H9 (cell line): ENCODE results near the gene NECAB3. TPM values are rescaled to one million over a fixed set of nuclear protein-coding genes. Genes with fewer than 3 reads are reported as not detected.
"Not testable (repeated sequence)": the region's sequence is repeated elsewhere in the genome, so short reads cannot be mapped to it uniquely, and the experiment has no call there.

Source experiments
- DNase-seq: peaks from one replicate; pipeline ENCODE4 v3.0.0-alpha.2; 2017
- H2AFZ ChIP-seq: one replicate; pipeline ENCODE4 v1.6.1; 2013; ENCODE audit warnings: mild to moderate bottlenecking, low read length, control low read depth, moderate library complexity
- H2AK5ac ChIP-seq: 2 replicates; pipeline ENCODE4 v1.6.1; 2013; ENCODE audit warnings: low read length, control low read depth, mixed read lengths; ENCODE audit not compliant: insufficient read length
- H2BK120ac ChIP-seq: one replicate; pipeline ENCODE4 v1.6.1; 2013; ENCODE audit warnings: low read depth, mild to moderate bottlenecking, low read length, control low read depth, inconsistent platforms; ENCODE audit not compliant: poor library complexity, severe bottlenecking
- H2BK12ac ChIP-seq: 2 replicates; pipeline ENCODE4 v1.6.1; 2013; ENCODE audit warnings: low read length, control low read depth, mixed read lengths, low read depth; ENCODE audit not compliant: insufficient read length
- H2BK15ac ChIP-seq: 2 replicates; pipeline ENCODE4 v1.6.1; 2013; ENCODE audit warnings: low read depth, low read length, control low read depth
- H2BK20ac ChIP-seq: one replicate; pipeline ENCODE4 v1.6.1; 2013; ENCODE audit warnings: low read depth, mild to moderate bottlenecking, low read length, control low read depth, inconsistent platforms; ENCODE audit not compliant: poor library complexity, severe bottlenecking
- H2BK5ac ChIP-seq: 2 replicates; pipeline ENCODE4 v1.6.1; 2013; ENCODE audit warnings: low read length, control low read depth, mixed read lengths; ENCODE audit not compliant: insufficient read length
- H3K14ac ChIP-seq: 2 replicates; pipeline ENCODE4 v1.6.1; 2013; ENCODE audit warnings: low read length, control low read depth; ENCODE audit not compliant: insufficient read depth
- H3K18ac ChIP-seq: 2 replicates; pipeline ENCODE4 v1.6.1; 2013; ENCODE audit warnings: low read depth, mild to moderate bottlenecking, mixed read lengths, low read length, control low read depth; ENCODE audit not compliant: insufficient read length
- H3K23ac ChIP-seq: 2 replicates; pipeline ENCODE4 v1.6.1; 2013; ENCODE audit warnings: low read length, control low read depth, mixed read lengths, low read depth; ENCODE audit not compliant: insufficient read length
- H3K23me2 ChIP-seq: 2 replicates; pipeline ENCODE4 v1.6.1; 2013; ENCODE audit warnings: low read depth, mild to moderate bottlenecking, mixed read lengths, low read length, control low read depth; ENCODE audit not compliant: insufficient read length, poor library complexity, severe bottlenecking
- H3K27ac ChIP-seq: 2 replicates; pipeline ENCODE4 v1.5.1; 2013; ENCODE audit warnings: low read length, control low read depth, mixed read lengths, low read depth; ENCODE audit not compliant: insufficient read length
- H3K27me3 ChIP-seq: 2 replicates; pipeline ENCODE4 v1.6.1; 2013; ENCODE audit warnings: low read length, control low read depth, inconsistent platforms; ENCODE audit not compliant: insufficient read depth
- H3K4ac ChIP-seq: 2 replicates; pipeline ENCODE4 v1.6.1; 2013; ENCODE audit warnings: low read depth, mild to moderate bottlenecking, control low read depth, inconsistent platforms, low read length, moderate library complexity
- H3K4me1 ChIP-seq: 2 replicates; pipeline ENCODE4 v1.6.1; 2013; ENCODE audit warnings: low read length, control low read depth, inconsistent platforms; ENCODE audit not compliant: insufficient read depth
- H3K4me2 ChIP-seq: 2 replicates; pipeline ENCODE4 v1.6.1; 2013; ENCODE audit warnings: low read length, control low read depth, mixed read lengths; ENCODE audit not compliant: insufficient read length, insufficient read depth
- H3K56ac ChIP-seq: 2 replicates; pipeline ENCODE4 v1.6.1; 2013; ENCODE audit warnings: low read depth, mild to moderate bottlenecking, mixed read lengths, low read length, control low read depth; ENCODE audit not compliant: insufficient read length
- H3K79me1 ChIP-seq: 2 replicates; pipeline ENCODE4 v1.6.1; 2013; ENCODE audit warnings: low read depth, mild to moderate bottlenecking, moderate library complexity, low read length, control low read depth, inconsistent platforms; ENCODE audit not compliant: insufficient read depth, poor library complexity, severe bottlenecking
- H3K79me2 ChIP-seq: 2 replicates; pipeline ENCODE4 v1.6.1; 2013; ENCODE audit warnings: low read length, control low read depth, inconsistent platforms; ENCODE audit not compliant: insufficient read depth
- H3K9ac ChIP-seq: 2 replicates; pipeline ENCODE4 v1.6.1; 2013; ENCODE audit warnings: low read length, control low read depth, mixed read lengths; ENCODE audit not compliant: insufficient read length; ENCODE audit errors: extremely low read depth
- H3K9me3 ChIP-seq: one replicate; pipeline ENCODE4 v1.6.1; 2013; ENCODE audit warnings: low read depth, low read length, inconsistent platforms; ENCODE audit not compliant: control insufficient read depth
- H3T11ph ChIP-seq: one replicate; pipeline ENCODE4 v1.6.1; 2013; ENCODE audit warnings: mild to moderate bottlenecking, low read length, control low read depth, inconsistent platforms
- H4K20me1 ChIP-seq: one replicate; pipeline ENCODE4 v1.6.1; 2013; ENCODE audit not compliant: control insufficient read depth, insufficient read length, insufficient read depth
- H4K5ac ChIP-seq: 2 replicates; pipeline ENCODE4 v1.6.1; 2013; ENCODE audit warnings: low read depth, mild to moderate bottlenecking, mixed read lengths, low read length, control low read depth; ENCODE audit not compliant: insufficient read length
- H4K8ac ChIP-seq: replicated peaks from 2 replicates; pipeline ENCODE4 v1.6.1; 2013; ENCODE audit warnings: low read length, control low read depth, mixed read lengths, low read depth; ENCODE audit not compliant: insufficient read length
- H4K91ac ChIP-seq: 2 replicates; pipeline ENCODE4 v1.6.1; 2013; ENCODE audit warnings: low read depth, mild to moderate bottlenecking, moderate library complexity, mixed read lengths, low read length, control low read depth; ENCODE audit not compliant: insufficient read length
- H3K27ac Mint-ChIP-seq, 3 experiments: 2 replicates in 2 of 3; 3 replicates in 1 of 3; pipeline ENCODE4 v1.8.0; 2020 to 2021; ENCODE audit warnings: mixed read lengths in 3 of 3, mild to moderate bottlenecking in 1 of 3, moderate library complexity in 1 of 3
- H3K27me3 Mint-ChIP-seq: 2 replicates; pipeline ENCODE4 v1.8.0; 2021; ENCODE audit warnings: low read depth, mild to moderate bottlenecking, moderate library complexity, mixed read lengths
- H3K36me3 Mint-ChIP-seq, 3 experiments: 2 replicates in 2 of 3; 3 replicates in 1 of 3; pipeline ENCODE4 v1.8.0; 2020 to 2021; ENCODE audit warnings: low read depth in 3 of 3, mixed read lengths in 3 of 3; ENCODE audit not compliant: insufficient read depth in 1 of 3
- H3K4me1 Mint-ChIP-seq, 2 experiments: 2 replicates each; pipeline ENCODE4 v1.8.0; 2020; ENCODE audit warnings: mixed read lengths in 2 of 2
- H3K4me3 Mint-ChIP-seq, 2 experiments: 2 replicates in 1 of 2; 3 replicates in 1 of 2; pipeline ENCODE4 v1.8.0; 2020 to 2021; ENCODE audit warnings: mild to moderate bottlenecking in 2 of 2, mixed read lengths in 2 of 2, moderate library complexity in 1 of 2
- H3K9me3 Mint-ChIP-seq, 2 experiments: 2 replicates in 1 of 2; 3 replicates in 1 of 2; pipeline ENCODE4 v1.8.0; 2020; ENCODE audit warnings: mild to moderate bottlenecking in 2 of 2, mixed read lengths in 2 of 2, moderate library complexity in 1 of 2
- CTCF ChIP-seq: fragments of 200-600 bp; sonication (generic); conservative IDR thresholded peaks from 3 replicates; pipeline ENCODE4 v1.8.0; 2021; ENCODE audit warnings: antibody characterized with exemption, mild to moderate bottlenecking
- WGBS: extraction: QIAGEN DNeasy Blood & Tissue Kit; methylation state at CpG from one replicate; pipeline ENCODE4 v1.1.7; 2013; ENCODE audit warnings: missing lambda C conversion rate, low lambda C conversion rate, mixed read lengths; ENCODE audit not compliant: insufficient read length; ENCODE audit errors: extremely low coverage; 5-methylcytosine and 5-hydroxymethylcytosine counted together
- total RNA-seq: library from RNA; stranded (reverse); gene quantifications from 2 replicates; pipeline ENCODE4 v1.2.1, GENCODE V29; 2021

The NECAB3 gene
- total RNA-seq, 1 experiment from 2014 or later = 57.7 TPM

- Histone ChIP-seq H2AFZ (no peak overlapping the region), H3K56ac (no peak overlapping the region), H3K9ac (no peak overlapping the region), H3K27ac (no peak overlapping the region), H4K91ac (no peak overlapping the region), H3K4ac (no peak overlapping the region), H2AK5ac (no peak overlapping the region), H3K9me3 (no peaks in the 10 kb centered on the region), H4K5ac (no peak overlapping the region), H2BK15ac (no peak overlapping the region), H4K20me1 (no peaks in the 10 kb centered on the region), H3K79me1 (no peaks in the 10 kb centered on the region), H3K23ac (no peak overlapping the region), H3K14ac (no peak overlapping the region), H3K4me2 (no peak overlapping the region), H3K27me3 (no peaks in the 10 kb centered on the region), H3K79me2 (no peaks in the 10 kb centered on the region), H3K4me1 (no peaks in the 10 kb centered on the region), H2BK20ac (no peak overlapping the region), H2BK5ac (no peak overlapping the region), H2BK12ac (no peak overlapping the region), H4K8ac (no peak overlapping the region), H3K23me2 (no peaks in the 10 kb centered on the region), H3K18ac (no peak overlapping the region), H3T11ph (no peak overlapping the region), H2BK120ac (no peak overlapping the region)
- Mint-ChIP-seq H3K4me3 (no peak overlapping the region), H3K9me3 (peaks cover 26 to 36% of the 10 kb centered on the region in 2 experiments), H3K4me1 (no peaks in the 10 kb centered on the region), H3K36me3 (peaks cover 10 to 27% (median 14%) of the 10 kb centered on the region in 3 experiments), H3K27ac (peak overlapping the region in 1 of 3 experiments; percentile 84; a peak in 1 of 7 replicates), H3K27me3 (peaks cover 16% of the 10 kb centered on the region)
- no peak for TF ChIP-seq CTCF
- no peak for DNase-seq
- no CpG with 5 or more reads among the region's 27 CpGs for WGBS
Observed at GRCh38 chr20:33701629-33702450, 27.6 kb upstream of the NECAB3 start.

GRCh38 chr20:33700696-33701441 lies 26.6 kb upstream of the NECAB3 start:
- not testable (repeated sequence) for H4K8ac ChIP-seq, H3K56ac ChIP-seq, H2BK12ac ChIP-seq, H3K9me3 ChIP-seq, H2BK20ac ChIP-seq, H3K4me1 ChIP-seq, H3K79me2 ChIP-seq, H3T11ph ChIP-seq, H3K27ac ChIP-seq, H2BK5ac ChIP-seq, H3K4ac ChIP-seq, H3K14ac ChIP-seq, H4K5ac ChIP-seq, H3K4me2 ChIP-seq, H2BK15ac ChIP-seq, H3K4me3 Mint-ChIP-seq, H3K9ac ChIP-seq, H3K23ac ChIP-seq, H4K91ac ChIP-seq, DNase-seq, H2AFZ ChIP-seq, H4K20me1 ChIP-seq, H3K27ac Mint-ChIP-seq, H2AK5ac ChIP-seq, H3K4me1 Mint-ChIP-seq, H3K79me1 ChIP-seq, H3K18ac ChIP-seq, H2BK120ac ChIP-seq, H3K27me3 ChIP-seq, H3K23me2 ChIP-seq
- H3K27me3 Mint-ChIP-seq = peaks cover 16% of the 10 kb centered on the region
- WGBS = no CpG with 5 or more reads among the region's 45 CpGs
- peaks cover 10 to 27% (median 14%) of the 10 kb centered on the region in 3 experiments for H3K36me3 Mint-ChIP-seq
- peaks cover 26 to 36% of the 10 kb centered on the region in 2 experiments for H3K9me3 Mint-ChIP-seq
